B cell (primary cell): Measurements from ENCODE around the gene IFNW1. TPM values are rescaled to one million over a fixed set of nuclear protein-coding genes. Genes with fewer than 3 reads are reported as not detected.

Experiments
- ATAC-seq: fragments of 200-7000 bp; cut with Tn5 transposase; one replicate; pipeline ENCODE4 v1.10.0; 2021; ENCODE audit warnings: low read depth, mild to moderate bottlenecking, moderate number of reproducible peaks, moderate library complexity
- CTCF ChIA-PET: fragments of 350-600 bp; sonication (Branson Sonifier 250); formaldehyde crosslinking; loops from one replicate; lab custom pipeline; 2021; ENCODE audit warnings: antibody characterized with exemption, inconsistent platforms; lab: Charles Lee
- POLR2A ChIA-PET: fragments of 350-600 bp; sonication (Branson Sonifier 250); formaldehyde crosslinking; loops from one replicate; lab custom pipeline; 2021; ENCODE audit warnings: antibody characterized with exemption; lab: Charles Lee
- DNase-seq: peaks from one replicate; pipeline ENCODE4 v3.0.0; 2013
- H2AFZ ChIP-seq: 2 replicates; pipeline ENCODE4 v1.6.1; 2012; ENCODE audit warnings: mild to moderate bottlenecking, low read depth, low read length; ENCODE audit not compliant: insufficient read depth, poor library complexity, severe bottlenecking
- H3K27ac ChIP-seq, 2 donors: 1 replicate in 1 of 2; 2 replicates in 1 of 2; pipeline ENCODE4 v1.5.1; 2012 to 2013; ENCODE audit warnings: low read length in 2 of 2, mild to moderate bottlenecking in 2 of 2, moderate library complexity in 1 of 2
- H3K27me3 ChIP-seq, 4 experiments: fragments of 200-600 bp in 1 of 4; sonication (generic) in 1 of 4; replicated peaks in 1 of 4; 1 replicate in 2 of 4; 2 replicates in 2 of 4; pipeline versions ENCODE4 v1.6.1 to v1.7.0; 2013 to 2016; ENCODE audit warnings: low read length in 3 of 4, mild to moderate bottlenecking in 2 of 4, mixed read lengths in 1 of 4, moderate library complexity in 1 of 4; ENCODE audit not compliant: insufficient read depth in 4 of 4, control insufficient read depth in 3 of 4; ENCODE audit errors: control extremely low read depth in 1 of 4
- H3K36me3 ChIP-seq, 2 experiments: replicated peaks in 1 of 2; 1 replicate in 1 of 2; 2 replicates in 1 of 2; pipeline versions ENCODE4 v1.6.1 to v1.7.1; 2013; ENCODE audit warnings: low read length in 1 of 2; ENCODE audit not compliant: insufficient read depth in 2 of 2, control insufficient read depth in 1 of 2; ENCODE audit errors: control extremely low read depth in 1 of 2, extremely low read depth in 1 of 2
- H3K4me1 ChIP-seq, 2 donors: fragments of 200-600 bp in 1 of 2; sonication (generic) in 1 of 2; 1 replicate in 1 of 2; 2 replicates in 1 of 2; pipeline versions ENCODE4 v1.5.1 to v1.6.1; 2013 to 2017; ENCODE audit warnings: low read length in 2 of 2; ENCODE audit not compliant: control insufficient read depth in 2 of 2, insufficient read depth in 2 of 2
- H3K4me2 ChIP-seq: replicated peaks from 2 replicates; pipeline ENCODE3; 2012; ENCODE audit warnings: mild to moderate bottlenecking, low read depth, low read length; ENCODE audit not compliant: poor library complexity, severe bottlenecking
- H3K4me3 ChIP-seq, 5 experiments: fragments of 200-600 bp in 1 of 5; sonication (generic) in 1 of 5; 1 replicate in 3 of 5; 2 replicates in 2 of 5; pipeline versions ENCODE4 v1.5.1 to v1.7.0; 2011 to 2016; ENCODE audit warnings: low read length in 4 of 5, mild to moderate bottlenecking in 4 of 5, low read depth in 2 of 5, control low read depth in 1 of 5, moderate library complexity in 1 of 5; ENCODE audit not compliant: insufficient read depth in 1 of 5; ENCODE audit errors: control extremely low read depth in 1 of 5, extremely low read depth in 1 of 5
- H3K79me2 ChIP-seq: fragments of 200-600 bp; sonication (generic); one replicate; pipeline ENCODE4 v1.6.0; 2016; ENCODE audit warnings: low read length; ENCODE audit not compliant: control insufficient read depth, insufficient read depth
- H3K9ac ChIP-seq: fragments of 200-600 bp; sonication (generic); 2 replicates; pipeline ENCODE4 v1.6.1; 2017; ENCODE audit warnings: mild to moderate bottlenecking, low read length, moderate library complexity
- H3K9me3 ChIP-seq, 3 donors: one replicate each; pipeline versions ENCODE4 v1.6.1 to v1.7.1; 2013; ENCODE audit warnings: low read length in 2 of 3; ENCODE audit not compliant: control insufficient read depth in 2 of 3, insufficient read depth in 1 of 3; ENCODE audit errors: control extremely low read depth in 1 of 3
- H4K20me1 ChIP-seq: 2 replicates; pipeline ENCODE4 v1.6.0; 2012; ENCODE audit warnings: mild to moderate bottlenecking, low read length; ENCODE audit not compliant: insufficient read depth, control insufficient read depth, poor library complexity, severe bottlenecking
- H3K27ac Mint-ChIP-seq: one replicate; pipeline ENCODE4 v1.8.0; 2021; ENCODE audit warnings: mixed read lengths
- H3K27me3 Mint-ChIP-seq: one replicate; pipeline ENCODE4 v1.8.0; 2021; ENCODE audit warnings: mixed read lengths
- H3K4me1 Mint-ChIP-seq: one replicate; pipeline ENCODE4 v1.8.0; 2021; ENCODE audit warnings: mixed read lengths
- H3K4me3 Mint-ChIP-seq: one replicate; pipeline ENCODE4 v1.8.0; 2021; ENCODE audit warnings: mixed read lengths
- H3K9me3 Mint-ChIP-seq: one replicate; pipeline ENCODE4 v1.8.0; 2022; ENCODE audit warnings: mixed read lengths; ENCODE audit not compliant: insufficient read depth
- CTCF ChIP-seq: fragments of 200-600 bp; IDR thresholded peaks from one replicate; pipeline ENCODE4 v1.8.0; 2022; ENCODE audit warnings: antibody characterized with exemption, mild to moderate bottlenecking
- EZH2 ChIP-seq: IDR thresholded peaks from 2 replicates; pipeline ENCODE4 v1.6.1; 2012; ENCODE audit warnings: borderline replicate concordance, low read depth, mild to moderate bottlenecking, moderate library complexity, low read length; ENCODE audit not compliant: insufficient read depth, poor library complexity, severe bottlenecking
- intact Hi-C: fragments of 100-400 bp; cut with micrococcal nuclease; formaldehyde crosslinking; loops from one replicate; pipeline ENCODE4 v1.10.0; 2022
- polyA plus RNA-seq: library from polyadenylated mRNA; depleted of rRNA; stranded (reverse); fragments of >200 nt; gene quantifications from 2 replicates; pipeline ENCODE4 v1.2.3, GENCODE V29; 2012
- small RNA-seq: library from RNA; depleted of rRNA; stranded (forward); fragments of <200 nt; gene quantifications from one replicate; pipeline ENCODE3, GENCODE V24; 2012; ENCODE audit warnings: low replicate concordance, low read depth; ENCODE audit not compliant: insufficient read length
- total RNA-seq, 2 donors: library from RNA; stranded (reverse); fragments of 120-200 nt in 1 of 2; gene quantifications; 1 replicate in 1 of 2; 2 replicates in 1 of 2; pipeline versions ENCODE4 v1.2.3 to v1.2.4, GENCODE V29; 2013 to 2022

IFNW1 gene
- total and polyA plus RNA-seq, 2 donors (not counting 1 experiment from before 2014, with no cell fraction given), result not detected

GRCh38 chr9:21095561-21095960 lies 46.1 kb downstream of the IFNW1 start:
- no peak overlapping the region for H3K4me2 ChIP-seq
- Mint-ChIP-seq H3K27ac (no peak overlapping the region), H3K27me3 (no peaks in the 10 kb centered on the region), H3K4me3 (no peak overlapping the region), H3K4me1 (peaks cover 30% of the 10 kb centered on the region), H3K9me3 (no peaks in the 10 kb centered on the region)
- no peaks in the 10 kb centered on the region for H3K36me3 ChIP-seq
- POLR2A ChIA-PET, result no interaction called here
- peak overlapping the region; percentile 71 for H2AFZ ChIP-seq
- H3K9me3 ChIP-seq, result no peaks in the 10 kb centered on the region
- no peaks in the 10 kb centered on the region for H4K20me1 ChIP-seq
- TF ChIP-seq EZH2 (no peak), CTCF (no peak)
- DNase-seq, result no peak
- H3K27ac ChIP-seq, result no peak overlapping the region
- H3K4me1 ChIP-seq, result peaks cover 20 to 23% of the 10 kb centered on the region in 2 donors
- H3K79me2 ChIP-seq, result no peaks in the 10 kb centered on the region
- intact Hi-C loops, result loop anchor here (5.0 to 10.0 kb wide), 2 partner anchors 61 to 473 kb away; partner anchors contain the start of genes HACD4 and MLLT3
- CTCF ChIA-PET, result interaction anchor here (1.3 to 1.4 kb wide), 2 partner anchors 17 to 154 kb away, joined by 3 to 5 read pairs; no protein-coding TSS in a partner anchor
- H3K27me3 ChIP-seq, result no peaks in the 10 kb centered on the region
- no peak for ATAC-seq
- H3K9ac ChIP-seq, result no peak overlapping the region
- no peak overlapping the region for H3K4me3 ChIP-seq

Small RNA genes lying within 50 kb of the gene (small RNA-seq; reads per million reads assigned to genes)
- not detected for gene IFNWP4
- gene RF00019, result not detected

Other genes starting within 250 kb of the IFNW1 start
- 3.9 and 5.7 TPM in 2 replicates for gene HACD4, start 110.2 kb downstream of the IFNW1 start, total RNA-seq
- gene HACD4, start 110.2 kb downstream of the IFNW1 start, polyA plus RNA-seq, result 4.5 and 8.3 TPM in 2 replicates
- not detected in 2 replicates for gene IFNB1, start 63.9 kb downstream of the IFNW1 start, total RNA-seq
- not detected in 2 replicates for gene IFNB1, start 63.9 kb downstream of the IFNW1 start, polyA plus RNA-seq
- not detected in 2 replicates for gene IFNA21, start 24.8 kb upstream of the IFNW1 start, total RNA-seq
- gene IFNA21, start 24.8 kb upstream of the IFNW1 start, polyA plus RNA-seq, result not detected in 2 replicates
- gene IFNA4, start 45.8 kb upstream of the IFNW1 start, total RNA-seq, result not detected in 2 replicates
- not detected in 2 replicates for gene IFNA4, start 45.8 kb upstream of the IFNW1 start, polyA plus RNA-seq
- gene IFNA7, start 60.4 kb upstream of the IFNW1 start, total RNA-seq, result not detected in 2 replicates
- not detected in 2 replicates for gene IFNA7, start 60.4 kb upstream of the IFNW1 start, polyA plus RNA-seq
- gene IFNA10, start 65.3 kb upstream of the IFNW1 start, total RNA-seq, result not detected in 2 replicates
- not detected in 2 replicates for gene IFNA10, start 65.3 kb upstream of the IFNW1 start, polyA plus RNA-seq
- not detected in 2 replicates for gene IFNA16, start 75.5 kb upstream of the IFNW1 start, total RNA-seq
- gene IFNA16, start 75.5 kb upstream of the IFNW1 start, polyA plus RNA-seq, result not detected in 2 replicates
- gene IFNA17, start 86.4 kb upstream of the IFNW1 start, total RNA-seq, result not detected in 2 replicates
- not detected in 2 replicates for gene IFNA17, start 86.4 kb upstream of the IFNW1 start, polyA plus RNA-seq
- not detected in 2 replicates for gene IFNA14, start 98.2 kb upstream of the IFNW1 start, total RNA-seq
- gene IFNA14, start 98.2 kb upstream of the IFNW1 start, polyA plus RNA-seq, result not detected in 2 replicates
- not detected in 2 replicates for gene IFNA5, start 163.5 kb upstream of the IFNW1 start, total RNA-seq
- gene IFNA5, start 163.5 kb upstream of the IFNW1 start, polyA plus RNA-seq, result not detected in 2 replicates
- gene KLHL9, start 193.6 kb upstream of the IFNW1 start, total RNA-seq, result 17.5 and 17.6 TPM in 2 replicates
- 4.3 and 4.8 TPM in 2 replicates for gene KLHL9, start 193.6 kb upstream of the IFNW1 start, polyA plus RNA-seq
- gene IFNA6, start 209.1 kb upstream of the IFNW1 start, total RNA-seq, result not detected in 2 replicates
- gene IFNA6, start 209.1 kb upstream of the IFNW1 start, polyA plus RNA-seq, result not detected in 2 replicates
- gene IFNA13, start 226.2 kb upstream of the IFNW1 start, total RNA-seq, result not detected in 2 replicates
- gene IFNA13, start 226.2 kb upstream of the IFNW1 start, polyA plus RNA-seq, result not detected in 2 replicates
- not detected in 2 replicates for gene IFNA2, start 243.6 kb upstream of the IFNW1 start, total RNA-seq
- gene IFNA2, start 243.6 kb upstream of the IFNW1 start, polyA plus RNA-seq, result not detected in 2 replicates